H1 (cell line): Measurements from ENCODE around the gene RSAD1. TPM values are rescaled to one million over a fixed set of nuclear protein-coding genes. Genes with fewer than 3 reads are reported as not detected.

Source experiments
- CTCF ChIA-PET: fragments of 300-600 bp; sonication (Branson Sonifier 250); formaldehyde crosslinking; loops from one replicate; lab custom pipeline; 2021; ENCODE audit not compliant: partially characterized antibody; lab: Charles Lee
- POLR2A ChIA-PET: fragments of 300-600 bp; sonication (Branson Sonifier 250); formaldehyde crosslinking; loops from one replicate; lab custom pipeline; 2021; ENCODE audit warnings: inconsistent platforms; ENCODE audit not compliant: partially characterized antibody; lab: Charles Lee
- DNase-seq, 2 experiments: peaks; one replicate each; pipeline versions ENCODE4 v3.0.0 to v3.0.0-alpha.2; 2010 to 2022; ENCODE audit warnings: low spot score in 2 of 2, low read depth in 1 of 2, mixed read lengths in 1 of 2
- FAIRE-seq: peaks from 2 replicates; lab custom pipeline; 2011; peaks lifted over from hg19 to GRCh38; lab: Jason Lieb, UNC
- H2AFZ ChIP-seq: 2 replicates; pipeline ENCODE4 v1.8.1; 2012; ENCODE audit warnings: low read length, inconsistent platforms
- H2AK5ac ChIP-seq: 2 replicates; pipeline ENCODE4 v1.6.1; 2013; ENCODE audit warnings: low read depth, low read length
- H2BK120ac ChIP-seq: replicated peaks from 2 replicates; pipeline ENCODE3; 2013; ENCODE audit warnings: low read depth, low read length, inconsistent platforms
- H2BK12ac ChIP-seq: 2 replicates; pipeline ENCODE4 v1.6.1; 2013; ENCODE audit warnings: low read depth, low read length
- H2BK15ac ChIP-seq: 2 replicates; pipeline ENCODE4 v1.6.1; 2013; ENCODE audit warnings: low read length
- H2BK20ac ChIP-seq: 2 replicates; pipeline ENCODE4 v1.6.1; 2013; ENCODE audit warnings: low read length
- H2BK5ac ChIP-seq: 2 replicates; pipeline ENCODE4 v1.6.1; 2013; ENCODE audit warnings: low read depth, low read length
- H3K14ac ChIP-seq: 2 replicates; pipeline ENCODE4 v1.6.1; 2013; ENCODE audit warnings: inconsistent platforms; ENCODE audit not compliant: insufficient read length
- H3K18ac ChIP-seq: 2 replicates; pipeline ENCODE4 v1.6.1; 2013; ENCODE audit warnings: low read length; ENCODE audit errors: extremely low read depth
- H3K23ac ChIP-seq: 2 replicates; pipeline ENCODE4 v1.6.1; 2013; ENCODE audit warnings: inconsistent platforms; ENCODE audit not compliant: insufficient read length
- H3K23me2 ChIP-seq: 2 replicates; pipeline ENCODE4 v1.6.1; 2013; ENCODE audit warnings: low read depth, low read length
- H3K27ac ChIP-seq: 2 replicates; pipeline ENCODE4 v1.6.1; 2011; ENCODE audit warnings: low read depth, low read length, inconsistent platforms
- H3K27me3 ChIP-seq, 4 experiments: replicated peaks in 1 of 4; 1 replicate in 1 of 4; 2 replicates in 3 of 4; pipeline versions ENCODE4 v1.6.1 to v1.8.1; 2011 to 2013; ENCODE audit warnings: low read length in 3 of 4, mild to moderate bottlenecking in 3 of 4, inconsistent platforms in 2 of 4, mixed read lengths in 2 of 4, moderate library complexity in 1 of 4; ENCODE audit not compliant: control insufficient read depth in 3 of 4, insufficient read depth in 3 of 4; ENCODE audit errors: extremely low read depth in 1 of 4
- H3K36me3 ChIP-seq, 4 experiments: 2 replicates each; pipeline versions ENCODE4 v1.6.1 to v1.8.1; 2011 to 2013; ENCODE audit warnings: mild to moderate bottlenecking in 4 of 4, low read length in 3 of 4, moderate library complexity in 2 of 4, control low read depth in 1 of 4, inconsistent platforms in 1 of 4; ENCODE audit not compliant: insufficient read depth in 4 of 4, control insufficient read depth in 2 of 4
- H3K4ac ChIP-seq: replicated peaks from 2 replicates; pipeline ENCODE3; 2013; ENCODE audit warnings: low read length, low read depth, mixed read lengths, inconsistent platforms; ENCODE audit not compliant: insufficient read length
- H3K4me1 ChIP-seq, 4 experiments: replicated peaks in 1 of 4; 1 replicate in 1 of 4; 2 replicates in 3 of 4; pipeline versions ENCODE4 v1.6.1 to v1.8.1; 2011 to 2013; ENCODE audit warnings: low read length in 3 of 4, inconsistent platforms in 2 of 4, mixed read lengths in 1 of 4; ENCODE audit not compliant: insufficient read depth in 4 of 4, control insufficient read depth in 3 of 4
- H3K4me2 ChIP-seq, 2 experiments: 2 replicates each; pipeline versions ENCODE4 v1.6.1 to v1.8.1; 2011 to 2013; ENCODE audit warnings: low read depth in 2 of 2, low read length in 2 of 2, control low read depth in 1 of 2, inconsistent platforms in 1 of 2, mild to moderate bottlenecking in 1 of 2; ENCODE audit not compliant: insufficient read depth in 1 of 2
- H3K4me3 ChIP-seq, 4 experiments: fragments of 200-600, 300-600 bp in 1 of 4; sonication (generic), shearing (Covaris generic), sonication (Bioruptor Twin) in 1 of 4; 2 replicates each; pipeline versions ENCODE4 v1.5.1 to v1.8.1; 2011 to 2016; ENCODE audit warnings: low read length in 4 of 4, low read depth in 3 of 4, control low read depth in 2 of 4, inconsistent platforms in 2 of 4, mild to moderate bottlenecking in 2 of 4, mixed read lengths in 1 of 4, moderate library complexity in 1 of 4; ENCODE audit not compliant: insufficient read depth in 2 of 4; ENCODE audit errors: extremely low read depth in 1 of 4
- H3K56ac ChIP-seq: replicated peaks from 2 replicates; pipeline ENCODE3; 2013; ENCODE audit warnings: low read depth, mild to moderate bottlenecking, mixed read lengths, low read length, inconsistent platforms; ENCODE audit not compliant: insufficient read length
- H3K79me1 ChIP-seq: 2 replicates; pipeline ENCODE4 v1.6.1; 2013; ENCODE audit warnings: low read depth, low read length, control low read depth
- H3K79me2 ChIP-seq, 2 experiments: 2 replicates each; pipeline versions ENCODE4 v1.6.1 to v1.8.1; 2012 to 2013; ENCODE audit warnings: low read length in 2 of 2, mild to moderate bottlenecking in 2 of 2, inconsistent platforms in 1 of 2; ENCODE audit not compliant: insufficient read depth in 2 of 2, control insufficient read depth in 1 of 2
- H3K9ac ChIP-seq, 4 experiments: replicated peaks in 1 of 4; 1 replicate in 1 of 4; 2 replicates in 3 of 4; pipeline versions ENCODE4 v1.6.1 to v1.8.1; 2011 to 2013; ENCODE audit warnings: low read depth in 3 of 4, low read length in 3 of 4, control low read depth in 2 of 4, mild to moderate bottlenecking in 2 of 4, moderate library complexity in 2 of 4, inconsistent platforms in 1 of 4; ENCODE audit errors: extremely low read depth in 1 of 4
- H3K9me3 ChIP-seq, 2 experiments: 2 replicates each; pipeline versions ENCODE4 v1.6.1 to v1.8.1; 2012 to 2013; ENCODE audit warnings: mild to moderate bottlenecking in 2 of 2, moderate library complexity in 2 of 2, control low read depth in 1 of 2, inconsistent platforms in 1 of 2, low read depth in 1 of 2, low read length in 1 of 2, mixed read lengths in 1 of 2; ENCODE audit not compliant: insufficient read depth in 2 of 2
- H4K20me1 ChIP-seq, 2 experiments: replicated peaks in 1 of 2; 2 replicates each; pipeline versions ENCODE3 to v1.8.1; 2011 to 2013; ENCODE audit warnings: inconsistent platforms in 2 of 2, low read length in 2 of 2, mild to moderate bottlenecking in 1 of 2; ENCODE audit not compliant: insufficient read depth in 2 of 2, control insufficient read depth in 1 of 2
- H4K5ac ChIP-seq: 2 replicates; pipeline ENCODE4 v1.6.1; 2013; ENCODE audit warnings: low read length, low read depth, mixed read lengths, inconsistent platforms; ENCODE audit not compliant: insufficient read length
- H4K8ac ChIP-seq: 2 replicates; pipeline ENCODE4 v1.8.0; 2013; ENCODE audit warnings: mild to moderate bottlenecking, moderate library complexity, low read length, inconsistent platforms; ENCODE audit not compliant: insufficient read depth; ENCODE audit errors: extremely low read depth
- H4K91ac ChIP-seq: replicated peaks from 2 replicates; pipeline ENCODE3; 2013; ENCODE audit warnings: low read length, mixed read lengths, inconsistent platforms; ENCODE audit not compliant: insufficient read length
- RFX5 ChIP-seq: IDR thresholded peaks from 2 replicates; pipeline ENCODE4 v1.6.1; 2011; ENCODE audit warnings: low read depth, low read length, improper control_type of control experiment, borderline replicate concordance
- WGBS, 2 experiments: shearing (Covaris generic) in 1 of 2; methylation state at CpG; one replicate each; pipeline versions ENCODE4 v1.1.6 to v1.1.7; 2013 to 2015; ENCODE audit warnings: low lambda C conversion rate in 2 of 2, mixed read lengths in 2 of 2, inconsistent platforms in 1 of 2, low coverage in 1 of 2, missing lambda C conversion rate in 1 of 2; ENCODE audit not compliant: insufficient replicate concordance in 2 of 2, insufficient coverage in 1 of 2, insufficient read length in 1 of 2; ENCODE audit errors: extremely low coverage in 1 of 2, missing lambda C conversion rate in 1 of 2; 5-methylcytosine and 5-hydroxymethylcytosine counted together
- polyA plus RNA-seq, 7 experiments: library from polyadenylated mRNA; depleted of rRNA in 3 of 7; stranded (reverse) in 5 of 7; unstranded in 2 of 7; fragments of >200 nt in 5 of 7; fragments of 200-250 nt in 2 of 7; gene quantifications; 1 replicate in 5 of 7; 2 replicates in 1 of 7; 4 replicates in 1 of 7; pipeline versions ENCODE4 v1.2.1 to v1.2.3, GENCODE V29; 2011 to 2013; ENCODE audit warnings: missing spikeins in 2 of 7, mixed read lengths in 2 of 7
- total RNA-seq: library from RNA; stranded (reverse); fragmentation: NEBNext Ultra II Directional; extraction: Animal tissue kit (Norgen Biotek cat#: 25700); gene quantifications from 2 replicates; pipeline ENCODE4 v1.2.1, GENCODE V29; 2021

Gene RSAD1
- total and polyA plus RNA-seq, 2 of the 8 experiments (the other 6 are each of a cell fraction or from before 2014, with no cell fraction given), result 17.9 to 33.5 TPM

- no peak overlapping the region for H2AK5ac ChIP-seq
- no peak overlapping the region for H2BK15ac ChIP-seq
- CTCF ChIA-PET, result interaction anchor here (1.2 to 3.2 kb wide), 4 partner anchors 10 to 38 kb away, joined by 5 to 12 read pairs (median 8); partner anchors contain the start of genes EPN3 and RSAD1
- H3K4ac ChIP-seq, result no peak overlapping the region
- no peak overlapping the region for H2BK120ac ChIP-seq
- no peak for FAIRE-seq
- no peak overlapping the region for H4K91ac ChIP-seq
- H3K14ac ChIP-seq, result no peak overlapping the region
- no peak for TF ChIP-seq RFX5
- H3K9ac ChIP-seq, result no peak overlapping the region
- no peaks in the 10 kb centered on the region for H3K79me2 ChIP-seq
- no peaks in the 10 kb centered on the region for H3K9me3 ChIP-seq
- no peak for DNase-seq
- H3K4me2 ChIP-seq, result no peak overlapping the region
- no peaks in the 10 kb centered on the region for H3K23me2 ChIP-seq
- no peaks in the 10 kb centered on the region for H3K4me1 ChIP-seq
- H2BK20ac ChIP-seq, result no peak overlapping the region
- POLR2A ChIA-PET, result no interaction called here
- no peak overlapping the region for H3K18ac ChIP-seq
- 96% methylated on average over 8 of the region's 8 CpGs; no CpG with 5 or more reads in 1 of the 2 experiments for WGBS, 2 experiments
- H3K56ac ChIP-seq, result no peak overlapping the region
- H3K79me1 ChIP-seq, result no peaks in the 10 kb centered on the region
- no peaks in the 10 kb centered on the region for H4K20me1 ChIP-seq
- no peak overlapping the region for H2BK5ac ChIP-seq
- no peak overlapping the region for H4K8ac ChIP-seq
- no peak overlapping the region for H3K4me3 ChIP-seq
- no peak overlapping the region for H4K5ac ChIP-seq
- H3K23ac ChIP-seq, result no peak overlapping the region
- H2BK12ac ChIP-seq, result no peak overlapping the region
- no peaks in the 10 kb centered on the region for H3K36me3 ChIP-seq
- no peaks in the 10 kb centered on the region for H3K27me3 ChIP-seq
- H3K27ac ChIP-seq, result no peak overlapping the region
- H2AFZ ChIP-seq, result no peak overlapping the region
Measured at GRCh38 chr17:50495217-50495823, 16.7 kb downstream of the RSAD1 start.
